ENCODE results near the gene TSPAN15.

The TSPAN15 gene

GRCh38 chr10:69417542-69417941 lies 33.7 kb upstream of the TSPAN15 start:
- DNase-seq, result no peak

GRCh38 chr10:69418052-69418752 lies 33.1 kb upstream of the TSPAN15 start:
- DNase-seq, result no peak

- DNase-seq, result no peak
These were observed 32.0 kb upstream of the TSPAN15 start for GRCh38 chr10:69419096-69419743.

- DNase-seq, result no peak
These were observed 31.5 kb upstream of the TSPAN15 start for GRCh38 chr10:69419744-69420126.

- peak; percentile 62 to 84 (median 81) for DNase-seq
These were observed 29.5 kb upstream of the TSPAN15 start for GRCh38 chr10:69421611-69422308.

- DNase-seq, result no peak
These were observed 28.6 kb upstream of the TSPAN15 start for GRCh38 chr10:69422676-69423075.

GRCh38 chr10:69425041-69425440 lies 26.2 kb upstream of the TSPAN15 start:
- no peak for DNase-seq

GRCh38 chr10:69425511-69426298 lies 25.6 kb upstream of the TSPAN15 start:
- DNase-seq, result no peak

GRCh38 chr10:69426376-69426727 lies 24.9 kb upstream of the TSPAN15 start:
- no peak for DNase-seq

GRCh38 chr10:69428165-69428564 lies 23.1 kb upstream of the TSPAN15 start:
- DNase-seq, result no peak

- DNase-seq, result no peak
These were observed 17.1 kb upstream of the TSPAN15 start for GRCh38 chr10:69434169-69434568.

- DNase-seq, result no peak
These were observed 16.3 kb upstream of the TSPAN15 start for GRCh38 chr10:69434926-69435325.

- no peak for DNase-seq
These were observed 15.2 kb upstream of the TSPAN15 start for GRCh38 chr10:69435966-69436520.

- DNase-seq, result no peak
These were observed 13.7 kb upstream of the TSPAN15 start for GRCh38 chr10:69437321-69438259.

GRCh38 chr10:69438536-69439349 lies 12.5 kb upstream of the TSPAN15 start:
- DNase-seq, result peak; percentile 73 to 89 (median 82)

GRCh38 chr10:69439350-69439739 lies 11.9 kb upstream of the TSPAN15 start:
- no peak for DNase-seq

- DNase-seq, result peak; percentile 68 to 86 (median 84)
These were observed 11.3 kb upstream of the TSPAN15 start for GRCh38 chr10:69439813-69440506.

- DNase-seq, result no peak
These were observed 7.9 kb upstream of the TSPAN15 start for GRCh38 chr10:69443354-69443753.

GRCh38 chr10:69445041-69445440 lies 6.2 kb upstream of the TSPAN15 start:
- DNase-seq, result peak in 3 of 4 experiments; percentile 54 to 59 (median 57)

GRCh38 chr10:69446229-69446628 lies 5.0 kb upstream of the TSPAN15 start:
- DNase-seq, result no peak

All from suppressor macrophage (primary cell).